ENCODE measurements around the gene RAB3IL1.

DNA sequence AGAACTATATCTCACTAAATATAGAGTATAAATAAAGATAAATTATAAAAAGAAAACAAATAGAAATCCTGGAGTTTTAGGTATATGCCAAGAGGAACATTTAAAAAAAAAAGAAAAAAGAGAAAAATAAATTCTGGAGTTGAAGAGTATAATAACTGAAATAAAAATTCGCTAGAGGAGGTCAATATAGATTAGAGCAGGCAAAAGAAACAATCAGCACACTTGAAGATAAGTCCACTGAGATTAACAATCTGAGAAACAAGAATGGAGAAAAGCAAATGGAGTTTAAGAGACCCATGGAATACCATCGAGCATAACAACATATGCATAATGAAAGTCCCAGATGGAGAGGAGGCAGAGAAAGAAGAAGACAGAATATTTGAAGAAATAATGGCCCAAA, 18.5 kb upstream of the RAB3IL1 start:
- TF ChIP-seq, protein P1, sequence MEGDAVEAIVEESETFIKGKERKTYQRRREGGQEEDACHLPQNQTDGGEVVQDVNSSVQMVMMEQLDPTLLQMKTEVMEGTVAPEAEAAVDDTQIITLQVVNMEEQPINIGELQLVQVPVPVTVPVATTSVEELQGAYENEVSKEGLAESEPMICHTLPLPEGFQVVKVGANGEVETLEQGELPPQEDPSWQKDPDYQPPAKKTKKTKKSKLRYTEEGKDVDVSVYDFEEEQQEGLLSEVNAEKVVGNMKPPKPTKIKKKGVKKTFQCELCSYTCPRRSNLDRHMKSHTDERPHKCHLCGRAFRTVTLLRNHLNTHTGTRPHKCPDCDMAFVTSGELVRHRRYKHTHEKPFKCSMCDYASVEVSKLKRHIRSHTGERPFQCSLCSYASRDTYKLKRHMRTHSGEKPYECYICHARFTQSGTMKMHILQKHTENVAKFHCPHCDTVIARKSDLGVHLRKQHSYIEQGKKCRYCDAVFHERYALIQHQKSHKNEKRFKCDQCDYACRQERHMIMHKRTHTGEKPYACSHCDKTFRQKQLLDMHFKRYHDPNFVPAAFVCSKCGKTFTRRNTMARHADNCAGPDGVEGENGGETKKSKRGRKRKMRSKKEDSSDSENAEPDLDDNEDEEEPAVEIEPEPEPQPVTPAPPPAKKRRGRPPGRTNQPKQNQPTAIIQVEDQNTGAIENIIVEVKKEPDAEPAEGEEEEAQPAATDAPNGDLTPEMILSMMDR (IDR thresholded peaks at IDR 0.05), result no peak
- TF ChIP-seq POLR2A (IDR thresholded peaks at IDR 0.05), result no peak
